Breast epithelium (tissue), 3 donors: Measurements from ENCODE around the gene FBXW9.

Experiments used
- CTCF ChIP-seq, 3 donors: fragments of 450-650 bp; IDR thresholded peaks; one replicate each; pipeline ENCODE4 v1.5.1; 2016 to 2017; ENCODE audit warnings: antibody characterized with exemption in 3 of 3, mild to moderate bottlenecking in 3 of 3, moderate library complexity in 3 of 3
- POLR2A ChIP-seq: fragments of 450-650 bp; IDR thresholded peaks from one replicate; pipeline ENCODE4 v1.6.1; 2016; ENCODE audit warnings: antibody characterized with exemption, mild to moderate bottlenecking, moderate library complexity
- POLR2AphosphoS5 ChIP-seq, 3 donors: sonication (generic); formaldehyde crosslinking; IDR thresholded peaks; one replicate each; pipeline ENCODE4 v1.6.1; 2017; ENCODE audit warnings: antibody characterized with exemption in 3 of 3

- peak; percentile 27 to 66 (median 55) for TF ChIP-seq CTCF (IDR thresholded peaks at IDR 0.05)
- TF ChIP-seq POLR2AphosphoS5 (IDR thresholded peaks at IDR 0.05): peak in 1 of 3 donors; percentile 17
- no peak for TF ChIP-seq POLR2A
These were observed 56.4 kb downstream of the FBXW9 start for GRCh38 chr19:12639901-12640613.
